Ishikawa (cell line): ENCODE measurements around the gene GTPBP3.

Source experiments
- CEBPB ChIP-seq: IDR thresholded peaks from 2 replicates; pipeline ENCODE4 v1.6.1; 2012
- CREB1 ChIP-seq: IDR thresholded peaks from 2 replicates; pipeline ENCODE4 v1.6.1; 2012; ENCODE audit warnings: low read depth
- EGR1 ChIP-seq: IDR thresholded peaks from 2 replicates; pipeline ENCODE4 v1.6.1; 2012
- EP300 ChIP-seq: IDR thresholded peaks from 2 replicates; pipeline ENCODE4 v1.6.1; 2012; ENCODE audit warnings: borderline replicate concordance
- FOXM1 ChIP-seq: IDR thresholded peaks from 2 replicates; pipeline ENCODE4 v1.6.1; 2012; ENCODE audit warnings: low read depth, borderline replicate concordance
- MAX ChIP-seq: IDR thresholded peaks from 2 replicates; pipeline ENCODE4 v1.6.1; 2012
- NFIC ChIP-seq: IDR thresholded peaks from 2 replicates; pipeline ENCODE4 v1.6.1; 2012
- RAD21 ChIP-seq: IDR thresholded peaks from 2 replicates; pipeline ENCODE4 v1.6.1; 2012; ENCODE audit warnings: low read depth
- REST ChIP-seq: IDR thresholded peaks from 2 replicates; pipeline ENCODE4 v1.6.1; 2012; ENCODE audit warnings: low read depth, mild to moderate bottlenecking
- TAF1 ChIP-seq: IDR thresholded peaks from 2 replicates; pipeline ENCODE4 v1.6.1; 2012; ENCODE audit warnings: low read depth, mild to moderate bottlenecking
- TCF12 ChIP-seq: IDR thresholded peaks from 2 replicates; pipeline ENCODE4 v1.6.1; 2012; ENCODE audit warnings: low read depth
- TEAD4 ChIP-seq: IDR thresholded peaks from 2 replicates; pipeline ENCODE4 v1.6.1; 2012
- USF1 ChIP-seq: IDR thresholded peaks from 2 replicates; pipeline ENCODE4 v1.6.1; 2012
- YY1 ChIP-seq: IDR thresholded peaks from 2 replicates; pipeline ENCODE4 v1.6.1; 2012; ENCODE audit warnings: low read depth
- ZBTB7A ChIP-seq: IDR thresholded peaks from 2 replicates; pipeline ENCODE4 v1.6.1; 2012; ENCODE audit warnings: low read depth

The GTPBP3 gene

GRCh38 chr19:17357078-17357666, 19.8 kb downstream of the GTPBP3 start:
- TF ChIP-seq TAF1 (no peak), CREB1 (no peak), USF1 (no peak), FOXM1 (no peak), RAD21 (no peak), CEBPB (0 out of 2 replicates have a peak, but pooled peaks have one; percentile 19), REST (no peak), EP300 (no peak)

- TF ChIP-seq MAX, result no peak
- no peak for TF ChIP-seq EGR1
- no peak for TF ChIP-seq EP300
- no peak for TF ChIP-seq CEBPB
- TF ChIP-seq CREB1, result no peak
- TF ChIP-seq TAF1, result no peak
Observed at GRCh38 chr19:17357724-17358123, 20.4 kb downstream of the GTPBP3 start.

- no peak for TF ChIP-seq FOXM1
- TF ChIP-seq CREB1, result no peak
- no peak for TF ChIP-seq TAF1
- TF ChIP-seq EP300, result no peak
- TF ChIP-seq USF1, result no peak
- no peak for TF ChIP-seq EGR1
- TF ChIP-seq MAX, result no peak
- TF ChIP-seq REST, result no peak
- TF ChIP-seq TEAD4, result no peak
- no peak for TF ChIP-seq NFIC
- TF ChIP-seq ZBTB7A, result no peak
- TF ChIP-seq CEBPB, result no peak
- TF ChIP-seq YY1, result no peak
- TF ChIP-seq RAD21, result no peak
- TF ChIP-seq TCF12, result no peak
Observed at GRCh38 chr19:17358395-17358794, 21.0 kb downstream of the GTPBP3 start.

GRCh38 chr19:17359905-17360800, 22.8 kb downstream of the GTPBP3 start:
- TF ChIP-seq YY1 (no peak), CEBPB (no peak), USF1 (no peak), FOXM1 (no peak), NFIC (no peak), TAF1 (no peak), TEAD4 (no peak), TCF12 (no peak), CREB1 (no peak), EP300 (no peak), REST (no peak), EGR1 (no peak)
